PC-9 (cell line): Measurements from ENCODE around the gene KRTAP10-12.

Experiments
- CTCF ChIP-seq: fragments of 200-600 bp; sonication (generic); conservative IDR thresholded peaks from 2 replicates; pipeline ENCODE4 v1.6.1; 2017; ENCODE audit warnings: mixed run types, antibody characterized with exemption, mild to moderate bottlenecking, moderate library complexity
- EZH2 ChIP-seq: fragments of 200-600 bp; sonication (generic); IDR thresholded peaks from 2 replicates; pipeline ENCODE4 v1.8.0; 2017; ENCODE audit warnings: antibody characterized with exemption, low read depth

- TF ChIP-seq CTCF (no peak), EZH2 (no peak)
Measured at GRCh38 chr21:44681861-44682579, 15.0 kb upstream of the KRTAP10-12 start, which contains the start of gene KRTAP12-1.
